ENCODE results near the gene RNF213.

RNF213 gene

GRCh38 chr17:80363120-80363515 is 102.5 kb downstream of the RNF213 start:
- no peak for TF ChIP-seq CTCF (IDR thresholded peaks at IDR 0.05; ENCODE audit: insufficient read depth, low read depth, low read length, missing control alignments)
- H3K4me3 ChIP-seq (ENCODE audit: low read depth, low read length) = no peak overlapping the region
- no peak for DNase-seq (ENCODE audit: low read depth)

- H3K4me3 ChIP-seq (ENCODE audit: low read depth, low read length) = no peak overlapping the region
- TF ChIP-seq CTCF (IDR thresholded peaks at IDR 0.05; ENCODE audit: insufficient read depth, low read depth, low read length, missing control alignments) = no peak
- no peak for DNase-seq (ENCODE audit: low read depth)
These were observed 103.0 kb downstream of the RNF213 start for GRCh38 chr17:80363518-80364090.

DNA sequence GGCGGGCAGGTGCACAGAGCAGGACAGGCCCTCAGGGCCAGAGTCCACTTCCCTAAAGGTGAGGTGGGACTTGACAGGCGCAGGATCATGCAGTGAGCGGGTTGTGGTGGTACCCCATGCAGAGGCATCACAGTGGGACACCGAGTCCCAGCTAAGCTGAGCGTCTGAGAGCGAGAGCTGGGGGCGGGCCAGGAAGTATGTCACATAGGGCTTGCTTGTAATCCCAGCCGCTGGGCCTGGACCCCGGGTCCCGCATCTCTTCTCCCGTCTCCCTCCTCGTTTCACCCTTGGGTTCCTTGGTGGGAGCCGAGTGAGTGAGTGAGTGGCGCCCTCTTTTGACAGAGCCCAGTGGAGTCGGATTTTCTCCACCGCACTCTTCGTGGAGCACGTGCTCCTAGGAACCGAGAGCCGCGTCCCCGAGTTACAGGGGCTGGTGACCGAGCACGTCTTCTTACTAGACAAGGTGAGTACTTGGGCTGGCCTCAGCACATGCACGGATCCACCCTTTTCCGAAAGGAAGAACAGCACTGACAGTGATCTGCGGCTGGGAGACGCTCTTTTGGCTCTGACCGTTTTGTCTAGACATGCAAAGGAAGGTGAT is 103.5 kb downstream of the RNF213 start:
- H3K4me3 ChIP-seq (ENCODE audit: low read depth, low read length) = no peak overlapping the region
- DNase-seq (ENCODE audit: low read depth) = no peak
- TF ChIP-seq CTCF (IDR thresholded peaks at IDR 0.05; ENCODE audit: insufficient read depth, low read depth, low read length, missing control alignments) = no peak

GRCh38 chr17:80365001-80365965 is 104.6 kb downstream of the RNF213 start:
- H3K4me3 ChIP-seq (ENCODE audit: low read depth, low read length) = no peak overlapping the region
- TF ChIP-seq CTCF (IDR thresholded peaks at IDR 0.05; ENCODE audit: insufficient read depth, low read depth, low read length, missing control alignments) = no peak
- DNase-seq (ENCODE audit: low read depth) = no peak

- H3K4me3 ChIP-seq (ENCODE audit: low read depth, low read length) = no peak overlapping the region
- TF ChIP-seq CTCF (IDR thresholded peaks at IDR 0.05; ENCODE audit: insufficient read depth, low read depth, low read length, missing control alignments) = no peak
- no peak for DNase-seq (ENCODE audit: low read depth)
These were observed 105.3 kb downstream of the RNF213 start for GRCh38 chr17:80365983-80366382.

GRCh38 chr17:80367503-80367902 is 106.9 kb downstream of the RNF213 start:
- DNase-seq (ENCODE audit: low read depth) = no peak
- H3K4me3 ChIP-seq (ENCODE audit: low read depth, low read length) = no peak overlapping the region
- no peak for TF ChIP-seq CTCF (IDR thresholded peaks at IDR 0.05; ENCODE audit: insufficient read depth, low read depth, low read length, missing control alignments)

Data from GM12865 (cell line).